HepG2 (cell line): Measurements from ENCODE around the gene OPN3. TPM values are rescaled to one million over a fixed set of nuclear protein-coding genes. Genes with fewer than 3 reads are reported as not detected.

Source experiments
- ARNTL ChIP-seq: sonication (generic); formaldehyde crosslinking; IDR thresholded peaks from 2 replicates; pipeline ENCODE4 v1.4.0; 2020; ENCODE audit warnings: mild to moderate bottlenecking, missing genetic modification reagents
- GLI4 ChIP-seq: sonication (generic); formaldehyde crosslinking; IDR thresholded peaks from 2 replicates; pipeline ENCODE4 v1.5.1; 2020; ENCODE audit warnings: missing genetic modification reagents, mild to moderate bottlenecking, moderate library complexity, borderline replicate concordance
- NCOA5 ChIP-seq: sonication (generic); formaldehyde crosslinking; IDR thresholded peaks from 2 replicates; pipeline ENCODE4 v1.4.0; 2020; ENCODE audit warnings: missing genetic modification reagents
- POGZ ChIP-seq: sonication (generic); formaldehyde crosslinking; IDR thresholded peaks from 2 replicates; pipeline ENCODE4 v1.4.0; 2020; ENCODE audit warnings: mild to moderate bottlenecking, missing genetic modification reagents
- RFX5 ChIP-seq: IDR thresholded peaks from 2 replicates; pipeline ENCODE4 v1.6.1; 2011; ENCODE audit warnings: low read depth, low read length, improper control_type of control experiment
- THYN1 ChIP-seq: sonication (generic); formaldehyde crosslinking; IDR thresholded peaks from 2 replicates; pipeline ENCODE4 v1.8.1; 2023; ENCODE audit warnings: low read depth, mild to moderate bottlenecking, moderate library complexity, missing genetic modification reagents, borderline replicate concordance
- ZMYM3 ChIP-seq: sonication (generic); formaldehyde crosslinking; IDR thresholded peaks from 2 replicates; pipeline ENCODE4 v1.5.1; 2020; ENCODE audit warnings: mild to moderate bottlenecking, missing genetic modification reagents
- ZNF350 ChIP-seq: sonication (generic); formaldehyde crosslinking; IDR thresholded peaks from 2 replicates; pipeline ENCODE4 v1.4.0; 2020; ENCODE audit warnings: mild to moderate bottlenecking, low read depth, missing genetic modification reagents, borderline replicate concordance
- ZNF788 ChIP-seq: sonication (generic); formaldehyde crosslinking; IDR thresholded peaks from 2 replicates; pipeline ENCODE4 v1.5.0; 2020; ENCODE audit warnings: mild to moderate bottlenecking, missing genetic modification reagents, borderline replicate concordance
- polyA plus RNA-seq, 8 experiments: library from polyadenylated mRNA; depleted of rRNA in 3 of 8; stranded (reverse) in 7 of 8; unstranded in 1 of 8; fragments of >200 nt; fragmentation: Illumina TruSeq in 4 of 8; extraction: Trizol in 4 of 8; gene quantifications; 2 replicates each; pipeline versions ENCODE4 v1.2.1 to v1.2.3, GENCODE V29; 2011 to 2016; ENCODE audit warnings: low read depth in 4 of 8, missing spikeins in 1 of 8, mixed read lengths in 1 of 8; ENCODE audit not compliant: insufficient read depth in 1 of 8
- total RNA-seq, 5 experiments: library from RNA; depleted of rRNA; stranded (reverse); fragments of >200 nt; fragmentation: Illumina TruSeq; extraction: Trizol; gene quantifications; 2 replicates each; pipeline ENCODE4 v1.2.3, GENCODE V29; 2016; ENCODE audit warnings: low read depth in 1 of 5
- TF ChIP-seq, protein P1 (sequence below): sonication (generic); formaldehyde crosslinking; IDR thresholded peaks from 2 replicates; pipeline ENCODE4 v1.8.1; 2023; ENCODE audit warnings: missing genetic modification reagents, inconsistent platforms, borderline replicate concordance
- TF ChIP-seq, protein P2 (sequence below): sonication (generic); formaldehyde crosslinking; IDR thresholded peaks from 2 replicates; pipeline ENCODE4 v1.4.0; 2020; ENCODE audit warnings: missing genetic modification reagents
- TF ChIP-seq, protein P3 (sequence below): IDR thresholded peaks from 2 replicates; pipeline ENCODE4 v1.6.1; 2016; ENCODE audit warnings: missing biosample characterization, missing genetic modification reagents, low read depth
- TF ChIP-seq, protein P4 (sequence below): sonication (generic); formaldehyde crosslinking; conservative IDR thresholded peaks from 2 replicates; pipeline ENCODE4 v1.8.1; 2023; ENCODE audit warnings: missing genetic modification reagents
- TF ChIP-seq, protein P5 (sequence below): sonication (generic); formaldehyde crosslinking; IDR thresholded peaks from 2 replicates; pipeline ENCODE4 v1.4.0; 2020; ENCODE audit warnings: missing genetic modification reagents
- TF ChIP-seq, protein P6 (sequence below): sonication (generic); formaldehyde crosslinking; IDR thresholded peaks from 2 replicates; pipeline ENCODE4 v1.4.0; 2020; ENCODE audit warnings: mild to moderate bottlenecking, missing genetic modification reagents, borderline replicate concordance

OPN3 gene
- total and polyA plus RNA-seq, 2 of the 13 experiments (the other 11 are each of a cell fraction or from before 2014, with no cell fraction given), result 17.4 to 23.0 TPM

DNA sequence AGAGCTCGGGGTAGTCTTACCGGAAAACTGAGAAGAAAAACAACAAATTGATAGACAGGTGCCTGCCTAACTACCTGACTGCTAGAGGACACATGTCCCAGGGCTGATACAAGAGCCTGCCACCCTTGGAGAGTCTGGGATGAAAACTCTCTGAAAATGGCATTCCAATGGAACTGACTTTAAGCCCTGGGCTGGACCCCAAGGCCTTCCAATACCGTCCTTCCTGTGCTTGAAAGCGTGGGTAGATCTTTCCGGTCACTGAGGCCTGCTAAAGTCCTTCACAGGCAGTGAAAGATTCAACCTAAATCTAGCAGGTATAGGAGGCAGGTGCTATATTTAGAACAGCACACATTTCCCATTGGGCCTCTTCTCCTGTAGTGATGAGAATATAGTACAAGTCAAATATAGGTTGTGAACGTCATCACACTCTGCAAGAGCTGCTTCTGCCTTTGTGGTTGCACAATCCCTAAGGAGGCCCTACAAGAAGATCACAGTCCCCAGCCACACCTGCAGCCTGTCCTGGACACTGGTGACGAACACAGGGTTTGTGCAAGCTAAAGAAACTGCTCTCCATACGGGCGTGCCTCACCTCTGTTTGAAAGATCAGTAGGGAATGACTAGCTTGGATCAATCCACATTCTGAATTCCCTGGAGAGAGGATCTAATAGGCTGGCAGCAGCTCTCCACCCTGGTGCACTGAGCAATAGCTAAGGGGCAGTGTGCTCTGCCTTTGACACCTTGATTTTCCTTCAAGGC lies 876 bp upstream of the OPN3 start (continued):
- TF ChIP-seq, protein P1, sequence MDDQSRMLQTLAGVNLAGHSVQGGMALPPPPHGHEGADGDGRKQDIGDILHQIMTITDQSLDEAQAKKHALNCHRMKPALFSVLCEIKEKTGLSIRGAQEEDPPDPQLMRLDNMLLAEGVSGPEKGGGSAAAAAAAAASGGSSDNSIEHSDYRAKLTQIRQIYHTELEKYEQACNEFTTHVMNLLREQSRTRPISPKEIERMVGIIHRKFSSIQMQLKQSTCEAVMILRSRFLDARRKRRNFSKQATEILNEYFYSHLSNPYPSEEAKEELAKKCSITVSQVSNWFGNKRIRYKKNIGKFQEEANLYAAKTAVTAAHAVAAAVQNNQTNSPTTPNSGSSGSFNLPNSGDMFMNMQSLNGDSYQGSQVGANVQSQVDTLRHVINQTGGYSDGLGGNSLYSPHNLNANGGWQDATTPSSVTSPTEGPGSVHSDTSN (CRISPR knock-in tag), result no peak
- peak; percentile 60; the same call in 1 of the 2 replicates for TF ChIP-seq ZNF350 (CRISPR knock-in tag)
- no peak for TF ChIP-seq GLI4 (CRISPR knock-in tag)
- TF ChIP-seq ZMYM3 (CRISPR knock-in tag), result peak; percentile 14; the same call in 1 of the 2 replicates
- TF ChIP-seq, protein P2, sequence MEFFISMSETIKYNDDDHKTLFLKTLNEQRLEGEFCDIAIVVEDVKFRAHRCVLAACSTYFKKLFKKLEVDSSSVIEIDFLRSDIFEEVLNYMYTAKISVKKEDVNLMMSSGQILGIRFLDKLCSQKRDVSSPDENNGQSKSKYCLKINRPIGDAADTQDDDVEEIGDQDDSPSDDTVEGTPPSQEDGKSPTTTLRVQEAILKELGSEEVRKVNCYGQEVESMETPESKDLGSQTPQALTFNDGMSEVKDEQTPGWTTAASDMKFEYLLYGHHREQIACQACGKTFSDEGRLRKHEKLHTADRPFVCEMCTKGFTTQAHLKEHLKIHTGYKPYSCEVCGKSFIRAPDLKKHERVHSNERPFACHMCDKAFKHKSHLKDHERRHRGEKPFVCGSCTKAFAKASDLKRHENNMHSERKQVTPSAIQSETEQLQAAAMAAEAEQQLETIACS (CRISPR knock-in tag), result no peak
- TF ChIP-seq, protein P3, sequence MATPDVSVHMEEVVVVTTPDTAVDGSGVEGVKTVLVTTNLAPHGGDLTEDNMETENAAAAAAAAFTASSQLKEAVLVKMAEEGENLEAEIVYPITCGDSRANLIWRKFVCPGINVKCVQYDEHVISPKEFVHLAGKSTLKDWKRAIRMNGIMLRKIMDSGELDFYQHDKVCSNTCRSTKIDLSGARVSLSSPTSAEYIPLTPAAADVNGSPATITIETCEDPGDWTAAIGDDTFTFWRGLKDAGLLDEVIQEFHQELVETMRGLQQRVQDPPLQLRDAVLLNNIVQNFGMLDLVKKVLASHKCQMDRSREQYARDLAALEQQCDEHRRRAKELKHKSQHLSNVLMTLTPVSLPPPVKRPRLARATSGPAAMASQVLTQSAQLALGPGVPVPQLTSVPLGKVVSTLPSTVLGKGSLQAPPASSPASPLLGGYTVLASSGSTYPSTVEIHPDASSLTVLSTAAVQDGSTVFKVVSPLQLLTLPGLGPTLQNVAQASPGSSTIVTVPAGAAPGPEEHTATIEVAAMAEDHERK (CRISPR knock-in tag), result no peak
- 0 out of 2 replicates have a peak, but pooled peaks have one; percentile 25 for TF ChIP-seq ARNTL (CRISPR knock-in tag)
- TF ChIP-seq THYN1, result no peak
- TF ChIP-seq, protein P4, sequence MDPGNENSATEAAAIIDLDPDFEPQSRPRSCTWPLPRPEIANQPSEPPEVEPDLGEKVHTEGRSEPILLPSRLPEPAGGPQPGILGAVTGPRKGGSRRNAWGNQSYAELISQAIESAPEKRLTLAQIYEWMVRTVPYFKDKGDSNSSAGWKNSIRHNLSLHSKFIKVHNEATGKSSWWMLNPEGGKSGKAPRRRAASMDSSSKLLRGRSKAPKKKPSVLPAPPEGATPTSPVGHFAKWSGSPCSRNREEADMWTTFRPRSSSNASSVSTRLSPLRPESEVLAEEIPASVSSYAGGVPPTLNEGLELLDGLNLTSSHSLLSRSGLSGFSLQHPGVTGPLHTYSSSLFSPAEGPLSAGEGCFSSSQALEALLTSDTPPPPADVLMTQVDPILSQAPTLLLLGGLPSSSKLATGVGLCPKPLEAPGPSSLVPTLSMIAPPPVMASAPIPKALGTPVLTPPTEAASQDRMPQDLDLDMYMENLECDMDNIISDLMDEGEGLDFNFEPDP (CRISPR knock-in tag), result 0 out of 2 replicates have a peak, but pooled peaks have one; percentile 56
- no peak for TF ChIP-seq ZNF788 (CRISPR knock-in tag)
- no peak for TF ChIP-seq NCOA5 (CRISPR knock-in tag)
- TF ChIP-seq, protein P5, sequence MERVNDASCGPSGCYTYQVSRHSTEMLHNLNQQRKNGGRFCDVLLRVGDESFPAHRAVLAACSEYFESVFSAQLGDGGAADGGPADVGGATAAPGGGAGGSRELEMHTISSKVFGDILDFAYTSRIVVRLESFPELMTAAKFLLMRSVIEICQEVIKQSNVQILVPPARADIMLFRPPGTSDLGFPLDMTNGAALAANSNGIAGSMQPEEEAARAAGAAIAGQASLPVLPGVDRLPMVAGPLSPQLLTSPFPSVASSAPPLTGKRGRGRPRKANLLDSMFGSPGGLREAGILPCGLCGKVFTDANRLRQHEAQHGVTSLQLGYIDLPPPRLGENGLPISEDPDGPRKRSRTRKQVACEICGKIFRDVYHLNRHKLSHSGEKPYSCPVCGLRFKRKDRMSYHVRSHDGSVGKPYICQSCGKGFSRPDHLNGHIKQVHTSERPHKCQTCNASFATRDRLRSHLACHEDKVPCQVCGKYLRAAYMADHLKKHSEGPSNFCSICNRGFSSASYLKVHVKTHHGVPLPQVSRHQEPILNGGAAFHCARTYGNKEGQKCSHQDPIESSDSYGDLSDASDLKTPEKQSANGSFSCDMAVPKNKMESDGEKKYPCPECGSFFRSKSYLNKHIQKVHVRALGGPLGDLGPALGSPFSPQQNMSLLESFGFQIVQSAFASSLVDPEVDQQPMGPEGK (CRISPR knock-in tag), result no peak
- TF ChIP-seq, protein P6, sequence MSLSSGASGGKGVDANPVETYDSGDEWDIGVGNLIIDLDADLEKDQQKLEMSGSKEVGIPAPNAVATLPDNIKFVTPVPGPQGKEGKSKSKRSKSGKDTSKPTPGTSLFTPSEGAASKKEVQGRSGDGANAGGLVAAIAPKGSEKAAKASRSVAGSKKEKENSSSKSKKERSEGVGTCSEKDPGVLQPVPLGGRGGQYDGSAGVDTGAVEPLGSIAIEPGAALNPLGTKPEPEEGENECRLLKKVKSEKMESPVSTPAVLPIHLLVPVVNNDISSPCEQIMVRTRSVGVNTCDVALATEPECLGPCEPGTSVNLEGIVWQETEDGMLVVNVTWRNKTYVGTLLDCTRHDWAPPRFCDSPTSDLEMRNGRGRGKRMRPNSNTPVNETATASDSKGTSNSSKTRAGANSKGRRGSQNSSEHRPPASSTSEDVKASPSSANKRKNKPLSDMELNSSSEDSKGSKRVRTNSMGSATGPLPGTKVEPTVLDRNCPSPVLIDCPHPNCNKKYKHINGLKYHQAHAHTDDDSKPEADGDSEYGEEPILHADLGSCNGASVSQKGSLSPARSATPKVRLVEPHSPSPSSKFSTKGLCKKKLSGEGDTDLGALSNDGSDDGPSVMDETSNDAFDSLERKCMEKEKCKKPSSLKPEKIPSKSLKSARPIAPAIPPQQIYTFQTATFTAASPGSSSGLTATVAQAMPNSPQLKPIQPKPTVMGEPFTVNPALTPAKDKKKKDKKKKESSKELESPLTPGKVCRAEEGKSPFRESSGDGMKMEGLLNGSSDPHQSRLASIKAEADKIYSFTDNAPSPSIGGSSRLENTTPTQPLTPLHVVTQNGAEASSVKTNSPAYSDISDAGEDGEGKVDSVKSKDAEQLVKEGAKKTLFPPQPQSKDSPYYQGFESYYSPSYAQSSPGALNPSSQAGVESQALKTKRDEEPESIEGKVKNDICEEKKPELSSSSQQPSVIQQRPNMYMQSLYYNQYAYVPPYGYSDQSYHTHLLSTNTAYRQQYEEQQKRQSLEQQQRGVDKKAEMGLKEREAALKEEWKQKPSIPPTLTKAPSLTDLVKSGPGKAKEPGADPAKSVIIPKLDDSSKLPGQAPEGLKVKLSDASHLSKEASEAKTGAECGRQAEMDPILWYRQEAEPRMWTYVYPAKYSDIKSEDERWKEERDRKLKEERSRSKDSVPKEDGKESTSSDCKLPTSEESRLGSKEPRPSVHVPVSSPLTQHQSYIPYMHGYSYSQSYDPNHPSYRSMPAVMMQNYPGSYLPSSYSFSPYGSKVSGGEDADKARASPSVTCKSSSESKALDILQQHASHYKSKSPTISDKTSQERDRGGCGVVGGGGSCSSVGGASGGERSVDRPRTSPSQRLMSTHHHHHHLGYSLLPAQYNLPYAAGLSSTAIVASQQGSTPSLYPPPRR (CRISPR knock-in tag), result no peak
- peak; percentile 88 for TF ChIP-seq RFX5
- TF ChIP-seq POGZ (CRISPR knock-in tag), result no peak
